Endometrial microvascular endothelial cells (primary cell): ENCODE data around the gene PCMT1. TPM values are rescaled to one million over a fixed set of nuclear protein-coding genes. Genes with fewer than 3 reads are reported as not detected.
"Not testable (repeated sequence)": the region's sequence is repeated elsewhere in the genome, so short reads cannot be mapped to it uniquely, and the experiment has no call there.

Experiments
- in situ Hi-C: cut with HindIII; loops from 2 replicates; pipeline ENCODE4 v1.10.0; 2017; ENCODE audit warnings: low sequenced_read_pairs, low pct_unique_long_range_greater_than_20kb; ENCODE audit errors: inconsistent ontology term
- total RNA-seq: library from RNA; depleted of rRNA; stranded (reverse); fragments of >200 nt; gene quantifications from one replicate; pipeline ENCODE4 v1.2.3, GENCODE V29; 2015; ENCODE audit errors: inconsistent ontology term

The PCMT1 gene
- total RNA-seq, 1 donor from 2014 or later, result 127 TPM

DNA sequence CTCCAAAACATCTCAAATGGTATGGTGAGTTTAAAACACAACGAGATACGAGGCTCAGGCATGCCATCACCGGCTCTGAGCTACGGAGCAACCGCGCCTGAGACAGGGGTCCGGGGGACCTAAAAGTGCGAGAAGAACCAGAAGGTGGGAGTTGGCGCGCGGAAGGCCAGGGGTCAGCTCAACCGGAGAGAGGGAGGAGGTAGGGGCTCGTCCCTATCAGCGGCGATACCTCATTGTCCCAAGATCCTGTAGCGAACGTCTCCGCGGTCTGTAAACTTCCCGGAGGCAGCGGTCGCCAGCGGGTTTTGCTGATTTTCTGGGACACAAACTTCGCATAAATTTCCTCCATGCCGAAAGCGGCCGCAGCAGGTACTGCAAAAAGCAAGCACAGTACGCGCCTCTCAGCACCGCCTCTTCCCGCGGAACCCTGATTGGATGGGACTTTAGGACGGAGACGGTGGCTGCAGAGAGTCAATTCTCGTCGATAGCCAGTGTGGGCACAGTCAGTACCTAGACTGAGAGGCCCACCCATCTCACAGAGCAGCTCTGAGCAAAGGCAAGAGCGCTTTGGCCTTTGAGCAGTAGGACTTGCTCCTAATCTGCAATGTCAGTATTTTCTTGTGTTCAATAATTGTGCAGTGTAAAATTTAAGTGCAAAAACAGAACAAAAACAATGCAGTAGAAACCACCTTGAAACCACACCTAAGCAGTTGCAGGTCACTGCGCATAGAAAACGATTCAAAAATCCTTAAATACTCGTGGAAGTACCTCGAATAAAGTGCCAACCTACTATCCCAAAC lies 3.2 kb upstream of the PCMT1 start, which contains the start of gene NUP43:
Gene NUP43 (minus strand): TSS at position 383 of the 800 bp plus-strand sequence. CDS start 34 bp downstream, at position 349.
- in situ Hi-C loops, result no loop called here

GRCh38 chr6:149749082-149749593 lies 403 bp upstream of the PCMT1 start:
- in situ Hi-C loops, result not testable (repeated sequence)

- in situ Hi-C loops, result no loop called here
Measured at GRCh38 chr6:149750136-149750609, 632 bp downstream of the PCMT1 start.

- in situ Hi-C loops, result no loop called here
Measured at GRCh38 chr6:149751239-149751638, 1.7 kb downstream of the PCMT1 start.

DNA sequence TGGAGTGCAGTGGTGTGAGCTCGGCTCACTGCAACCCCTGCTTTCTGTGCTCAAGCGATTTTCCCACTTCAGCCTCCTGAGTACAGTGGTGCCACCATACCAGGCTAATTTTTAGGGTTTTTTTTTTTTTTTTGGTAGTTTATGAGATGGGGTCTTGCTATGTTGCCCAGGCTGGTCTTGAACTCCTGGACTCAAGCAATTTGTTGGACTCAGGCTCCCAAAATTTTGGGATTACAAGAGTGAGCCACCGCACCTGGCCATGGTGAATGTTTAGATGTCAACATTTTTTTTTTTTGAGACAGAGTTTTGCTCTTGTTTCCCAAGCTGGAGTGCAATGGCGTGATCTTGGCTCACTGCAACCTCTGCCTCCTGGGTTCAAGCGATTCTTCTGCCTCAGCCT lies 2.4 kb downstream of the PCMT1 start:
- in situ Hi-C loops, result not testable (repeated sequence)

- in situ Hi-C loops, result no loop called here
Measured at GRCh38 chr6:149752600-149753373, 3.2 kb downstream of the PCMT1 start.

- in situ Hi-C loops, result not testable (repeated sequence)
Measured at GRCh38 chr6:149753374-149753637, 3.8 kb downstream of the PCMT1 start.

DNA sequence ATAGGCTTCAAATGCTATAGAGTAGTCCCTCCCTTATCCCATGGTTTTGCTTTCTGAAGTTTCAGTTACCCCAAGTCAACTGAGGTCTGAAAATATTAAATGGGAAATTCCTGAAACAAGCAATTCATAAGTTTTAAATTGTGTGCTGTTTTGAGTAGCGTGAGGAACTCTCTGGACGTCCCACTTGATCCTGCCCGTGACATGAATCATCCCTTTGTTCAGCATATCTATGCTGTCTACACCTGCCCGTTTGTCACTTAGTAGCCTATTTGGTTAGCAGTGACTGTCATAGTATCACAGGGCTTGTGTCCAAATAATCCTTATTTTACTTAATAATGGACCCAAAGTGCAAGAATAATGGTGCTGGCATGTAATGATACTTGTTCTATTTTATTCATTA lies 5.0 kb downstream of the PCMT1 start:
- in situ Hi-C loops, result no loop called here

DNA sequence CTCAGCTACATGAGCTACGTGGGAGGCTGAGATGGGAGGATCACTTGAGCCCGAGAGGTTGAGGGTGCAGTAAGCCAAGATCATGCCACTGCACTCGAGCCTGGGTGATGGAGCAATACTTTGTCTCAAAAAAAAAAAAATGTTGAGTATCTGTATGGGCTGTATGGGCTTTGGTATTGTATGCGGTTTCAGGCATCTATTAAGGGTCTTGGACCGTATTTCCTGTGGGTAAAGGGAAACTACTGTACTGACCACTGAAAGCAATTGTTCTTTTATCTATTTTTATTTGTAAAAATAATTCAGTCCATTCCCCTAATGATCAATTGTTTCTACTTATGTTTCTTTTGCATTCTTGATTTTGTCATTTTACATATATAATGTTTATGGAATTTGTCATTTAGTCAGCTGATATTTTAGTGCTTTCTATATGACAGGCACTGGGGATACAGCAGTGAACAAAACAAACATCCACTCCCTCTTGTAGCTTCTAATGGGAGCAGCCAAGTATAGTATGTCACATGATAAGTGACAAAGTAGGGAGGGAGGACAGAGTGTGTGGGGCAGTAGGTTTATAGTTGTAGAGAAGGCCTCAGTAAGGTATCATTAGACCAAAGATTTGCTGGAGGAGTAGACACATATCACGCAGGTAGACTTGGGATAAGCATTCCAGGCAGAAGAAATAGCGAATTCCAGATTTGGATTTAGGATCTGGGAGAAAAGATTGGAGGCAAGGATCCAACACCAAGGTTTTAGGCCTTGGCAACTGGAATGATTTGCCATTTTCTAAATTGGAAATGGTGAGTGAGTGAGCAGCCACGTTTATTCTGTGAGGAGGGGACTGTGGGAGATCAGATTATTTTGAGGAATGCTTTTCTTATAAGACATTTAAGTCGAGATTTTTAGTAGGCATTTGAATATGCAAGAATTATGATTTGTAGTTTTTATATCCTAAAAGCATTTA lies 6.0 kb downstream of the PCMT1 start:
- in situ Hi-C loops, result no loop called here

DNA sequence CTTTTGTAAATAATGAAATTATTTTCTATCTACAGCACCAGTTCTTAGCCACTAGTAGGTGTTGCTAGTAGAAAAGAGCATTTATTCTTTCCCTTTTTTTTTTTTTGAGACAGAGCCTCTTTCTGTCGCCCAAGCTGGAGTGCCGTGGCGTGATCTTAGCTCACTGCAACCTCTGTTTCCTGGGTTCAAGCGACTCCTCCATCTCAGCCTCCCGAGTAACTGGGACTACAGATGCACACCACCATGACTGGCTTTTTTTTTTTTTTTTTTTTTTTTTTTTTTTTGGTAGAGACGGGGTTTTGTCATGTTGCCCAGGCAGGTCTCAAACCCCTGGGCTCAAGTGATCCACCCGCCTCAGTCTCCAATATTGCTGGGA lies 6.7 kb downstream of the PCMT1 start:
- in situ Hi-C loops, result no loop called here

DNA sequence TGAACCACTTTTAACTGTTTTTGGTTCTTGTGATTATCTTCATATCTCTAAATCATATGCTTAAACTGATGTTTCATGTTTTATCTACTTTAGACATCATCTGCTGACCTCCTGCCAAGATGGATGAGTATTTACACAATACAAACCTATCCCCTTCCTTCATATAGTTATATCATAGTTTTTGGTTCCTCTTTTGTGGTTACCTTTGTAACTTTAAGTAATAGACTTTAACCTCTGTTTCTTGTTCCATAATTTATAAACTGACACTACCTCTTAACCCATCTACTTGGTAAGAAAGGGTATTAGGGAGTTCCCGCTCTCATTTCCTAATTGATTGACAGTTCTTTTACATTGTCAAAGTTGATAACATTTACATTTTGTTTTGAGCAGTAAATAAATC lies 11.9 kb downstream of the PCMT1 start:
- in situ Hi-C loops, result no loop called here

DNA sequence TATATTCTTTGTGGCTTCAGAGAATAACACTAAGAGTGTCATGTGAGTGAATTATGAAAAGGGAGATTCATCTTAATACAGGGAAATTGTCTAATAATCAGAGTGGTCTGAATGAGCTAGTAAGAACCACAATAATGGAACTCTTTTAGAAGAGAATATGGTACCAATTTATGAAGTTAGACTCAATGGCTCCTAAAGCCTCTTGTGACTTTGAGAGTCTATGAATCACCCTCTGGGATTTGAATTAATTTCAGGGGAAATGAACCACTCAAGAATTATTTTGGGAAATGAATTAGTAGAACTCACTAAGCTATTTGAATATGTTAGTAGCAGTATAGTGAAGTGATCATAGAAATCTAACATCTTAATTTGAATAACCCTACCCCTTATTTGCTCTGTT lies 14.3 kb downstream of the PCMT1 start:
- in situ Hi-C loops, result no loop called here

GRCh38 chr6:149766156-149766769 lies 16.7 kb downstream of the PCMT1 start:
- in situ Hi-C loops, result no loop called here

DNA sequence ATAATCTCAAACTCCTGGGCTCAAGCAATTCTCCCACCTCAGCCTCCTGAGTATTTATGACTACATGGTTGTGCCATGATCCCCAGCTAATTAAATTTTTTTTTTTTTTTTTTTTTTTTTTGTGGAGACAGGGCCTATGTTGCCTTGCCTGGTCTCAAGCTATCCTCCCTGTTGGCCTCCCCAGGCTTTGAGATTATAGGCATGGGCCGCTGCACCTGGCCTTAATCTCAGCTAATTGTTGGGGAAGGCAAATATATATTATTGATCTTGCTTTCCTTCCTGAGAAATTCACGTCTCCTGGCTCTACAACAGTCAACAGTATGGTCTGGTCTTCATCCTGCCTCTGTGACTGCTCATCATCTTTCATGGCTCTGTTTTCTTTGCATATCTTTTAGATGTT lies 20.1 kb downstream of the PCMT1 start:
- in situ Hi-C loops, result no loop called here

GRCh38 chr6:149771185-149771584 lies 21.6 kb downstream of the PCMT1 start:
- in situ Hi-C loops, result no loop called here

- in situ Hi-C loops, result no loop called here
Measured at GRCh38 chr6:149771925-149772324, 22.4 kb downstream of the PCMT1 start.

- in situ Hi-C loops, result no loop called here
Measured at GRCh38 chr6:149777624-149778023, 28.1 kb downstream of the PCMT1 start.

- in situ Hi-C loops, result no loop called here
Measured at GRCh38 chr6:149779644-149779963, 30.1 kb downstream of the PCMT1 start.

GRCh38 chr6:149781715-149782114 lies 32.2 kb downstream of the PCMT1 start:
- in situ Hi-C loops, result no loop called here
